HL-60 (cell line): ENCODE results near the gene EML5.

Experiments used
- GABPA ChIP-seq: IDR thresholded peaks from 2 replicates; pipeline ENCODE4 v1.6.1; 2012; ENCODE audit warnings: low read depth
- POLR2AphosphoS5 ChIP-seq: IDR thresholded peaks from 2 replicates; pipeline ENCODE4 v1.6.1; 2012; ENCODE audit warnings: low read depth
- SPI1 ChIP-seq: IDR thresholded peaks from 2 replicates; pipeline ENCODE4 v1.6.1; 2012; ENCODE audit warnings: low read depth, mild to moderate bottlenecking, borderline replicate concordance
- TF ChIP-seq, protein P1 (sequence below): IDR thresholded peaks from one replicate; pipeline ENCODE4 v1.5.1; 2011; ENCODE audit warnings: low read length, control low read depth, inconsistent platforms; ENCODE audit not compliant: insufficient read depth
- TF ChIP-seq, protein P2 (sequence below): IDR thresholded peaks from 2 replicates; pipeline ENCODE4 v1.6.1; 2012; ENCODE audit warnings: low read depth; ENCODE audit not compliant: insufficient replicate concordance

DNA sequence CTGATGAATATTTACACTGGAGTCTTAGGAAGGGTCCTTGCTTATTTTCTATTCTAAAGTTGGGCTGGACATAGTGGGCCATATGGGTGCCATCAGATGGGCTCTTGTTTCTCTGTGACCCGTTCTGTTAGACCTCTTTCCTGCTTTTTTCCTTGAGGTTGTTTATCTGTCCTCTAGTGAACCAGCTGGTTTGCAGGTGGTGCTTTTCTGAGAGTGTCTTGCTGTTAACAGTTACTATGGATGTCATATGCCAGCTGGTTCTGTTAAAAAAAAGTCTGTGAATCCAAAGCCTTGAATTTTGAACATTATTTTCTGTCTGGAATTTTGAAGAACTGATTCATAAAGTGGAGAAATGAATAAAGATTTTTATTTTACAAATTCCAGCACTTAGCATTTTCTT, 200.7 kb downstream of the EML5 start:
- TF ChIP-seq, protein P1, sequence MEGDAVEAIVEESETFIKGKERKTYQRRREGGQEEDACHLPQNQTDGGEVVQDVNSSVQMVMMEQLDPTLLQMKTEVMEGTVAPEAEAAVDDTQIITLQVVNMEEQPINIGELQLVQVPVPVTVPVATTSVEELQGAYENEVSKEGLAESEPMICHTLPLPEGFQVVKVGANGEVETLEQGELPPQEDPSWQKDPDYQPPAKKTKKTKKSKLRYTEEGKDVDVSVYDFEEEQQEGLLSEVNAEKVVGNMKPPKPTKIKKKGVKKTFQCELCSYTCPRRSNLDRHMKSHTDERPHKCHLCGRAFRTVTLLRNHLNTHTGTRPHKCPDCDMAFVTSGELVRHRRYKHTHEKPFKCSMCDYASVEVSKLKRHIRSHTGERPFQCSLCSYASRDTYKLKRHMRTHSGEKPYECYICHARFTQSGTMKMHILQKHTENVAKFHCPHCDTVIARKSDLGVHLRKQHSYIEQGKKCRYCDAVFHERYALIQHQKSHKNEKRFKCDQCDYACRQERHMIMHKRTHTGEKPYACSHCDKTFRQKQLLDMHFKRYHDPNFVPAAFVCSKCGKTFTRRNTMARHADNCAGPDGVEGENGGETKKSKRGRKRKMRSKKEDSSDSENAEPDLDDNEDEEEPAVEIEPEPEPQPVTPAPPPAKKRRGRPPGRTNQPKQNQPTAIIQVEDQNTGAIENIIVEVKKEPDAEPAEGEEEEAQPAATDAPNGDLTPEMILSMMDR: no peak
- TF ChIP-seq POLR2AphosphoS5 (no peak), SPI1 (no peak), GABPA (no peak)
- TF ChIP-seq, protein P2, sequence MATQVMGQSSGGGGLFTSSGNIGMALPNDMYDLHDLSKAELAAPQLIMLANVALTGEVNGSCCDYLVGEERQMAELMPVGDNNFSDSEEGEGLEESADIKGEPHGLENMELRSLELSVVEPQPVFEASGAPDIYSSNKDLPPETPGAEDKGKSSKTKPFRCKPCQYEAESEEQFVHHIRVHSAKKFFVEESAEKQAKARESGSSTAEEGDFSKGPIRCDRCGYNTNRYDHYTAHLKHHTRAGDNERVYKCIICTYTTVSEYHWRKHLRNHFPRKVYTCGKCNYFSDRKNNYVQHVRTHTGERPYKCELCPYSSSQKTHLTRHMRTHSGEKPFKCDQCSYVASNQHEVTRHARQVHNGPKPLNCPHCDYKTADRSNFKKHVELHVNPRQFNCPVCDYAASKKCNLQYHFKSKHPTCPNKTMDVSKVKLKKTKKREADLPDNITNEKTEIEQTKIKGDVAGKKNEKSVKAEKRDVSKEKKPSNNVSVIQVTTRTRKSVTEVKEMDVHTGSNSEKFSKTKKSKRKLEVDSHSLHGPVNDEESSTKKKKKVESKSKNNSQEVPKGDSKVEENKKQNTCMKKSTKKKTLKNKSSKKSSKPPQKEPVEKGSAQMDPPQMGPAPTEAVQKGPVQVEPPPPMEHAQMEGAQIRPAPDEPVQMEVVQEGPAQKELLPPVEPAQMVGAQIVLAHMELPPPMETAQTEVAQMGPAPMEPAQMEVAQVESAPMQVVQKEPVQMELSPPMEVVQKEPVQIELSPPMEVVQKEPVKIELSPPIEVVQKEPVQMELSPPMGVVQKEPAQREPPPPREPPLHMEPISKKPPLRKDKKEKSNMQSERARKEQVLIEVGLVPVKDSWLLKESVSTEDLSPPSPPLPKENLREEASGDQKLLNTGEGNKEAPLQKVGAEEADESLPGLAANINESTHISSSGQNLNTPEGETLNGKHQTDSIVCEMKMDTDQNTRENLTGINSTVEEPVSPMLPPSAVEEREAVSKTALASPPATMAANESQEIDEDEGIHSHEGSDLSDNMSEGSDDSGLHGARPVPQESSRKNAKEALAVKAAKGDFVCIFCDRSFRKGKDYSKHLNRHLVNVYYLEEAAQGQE: no peak
